Neuron (in vitro differentiated cells): ENCODE results near the gene HTR7.
"Not testable (repeated sequence)": the region's sequence is repeated elsewhere in the genome, so short reads cannot be mapped to it uniquely, and the experiment has no call there.

Experiments
- H2AFZ ChIP-seq: one replicate; pipeline ENCODE4 v1.6.1; 2013; ENCODE audit warnings: low read depth, mild to moderate bottlenecking, inconsistent platforms, low read length, moderate library complexity
- H3K27me3 ChIP-seq: one replicate; pipeline ENCODE4 v1.6.1; 2013; ENCODE audit warnings: low read length; ENCODE audit not compliant: insufficient read depth
- H3K36me3 ChIP-seq: one replicate; pipeline ENCODE4 v1.6.1; 2013; ENCODE audit warnings: low read length; ENCODE audit not compliant: insufficient read depth
- H3K4me1 ChIP-seq: one replicate; pipeline ENCODE4 v1.6.1; 2013; ENCODE audit warnings: low read length; ENCODE audit not compliant: insufficient read depth
- H3K4me3 ChIP-seq: 2 replicates; pipeline ENCODE4 v1.5.1; 2013; ENCODE audit warnings: mild to moderate bottlenecking, low read length, moderate library complexity
- H3K9me3 ChIP-seq: one replicate; pipeline ENCODE4 v1.6.1; 2013; ENCODE audit warnings: low read length

Gene HTR7

GRCh38 chr10:90857635-90858460 lies at the start of gene HTR7:
TSS of gene HTR7 (minus strand) at chr10:90858039. CDS start at chr10:90857671, 368 bp downstream.
- Histone ChIP-seq H2AFZ (peak within 1 kb of the TSS; percentile 60), H3K4me1 (no peaks in the 10 kb centered on the region)

GRCh38 chr10:90906596-90906995 lies 48.8 kb upstream of the HTR7 start:
- Histone ChIP-seq H3K4me1 (no peaks in the 10 kb centered on the region), H2AFZ (no peak overlapping the region), H3K9me3 (peaks cover 3% of the 10 kb centered on the region), H3K4me3 (no peak overlapping the region), H3K27me3 (no peaks in the 10 kb centered on the region), H3K36me3 (peaks cover 20% of the 10 kb centered on the region)

More at GRCh38 chr10:90857635-90858460, at the start of gene HTR7:
- Histone ChIP-seq H3K27me3 (peaks cover 65% of the 10 kb centered on the region), H3K9me3 (no peaks in the 10 kb centered on the region), H3K36me3 (no peaks in the 10 kb centered on the region), H3K4me3 (peak within 1 kb of the TSS; percentile 46)

- H3K4me3 ChIP-seq = no peak overlapping the region
- peaks cover 3% of the 10 kb centered on the region for H3K9me3 ChIP-seq
- H3K27me3 ChIP-seq = no peaks in the 10 kb centered on the region
- H3K4me1 ChIP-seq = no peaks in the 10 kb centered on the region
- H2AFZ ChIP-seq = no peak overlapping the region
- H3K36me3 ChIP-seq = peaks cover 21% of the 10 kb centered on the region
These were observed 48.1 kb upstream of the HTR7 start for GRCh38 chr10:90905925-90906324.

- not testable (repeated sequence) for H3K27me3 ChIP-seq, H3K9me3 ChIP-seq, H3K4me3 ChIP-seq, H2AFZ ChIP-seq, H3K4me1 ChIP-seq
- peaks cover 62% of the 10 kb centered on the region for H3K36me3 ChIP-seq
These were observed 39.1 kb upstream of the HTR7 start for GRCh38 chr10:90896916-90897315.

GRCh38 chr10:90893190-90893589 lies 35.4 kb upstream of the HTR7 start:
- no peak overlapping the region for H2AFZ ChIP-seq
- peaks cover 79% of the 10 kb centered on the region for H3K36me3 ChIP-seq
- no peaks in the 10 kb centered on the region for H3K9me3 ChIP-seq
- peaks cover 6% of the 10 kb centered on the region for H3K4me1 ChIP-seq
- H3K4me3 ChIP-seq = no peak overlapping the region
- no peaks in the 10 kb centered on the region for H3K27me3 ChIP-seq

GRCh38 chr10:90890347-90890746 lies 32.5 kb upstream of the HTR7 start:
- H3K27me3 ChIP-seq = no peaks in the 10 kb centered on the region
- H3K4me1 ChIP-seq = peaks cover 6% of the 10 kb centered on the region
- H3K4me3 ChIP-seq = no peak overlapping the region
- H2AFZ ChIP-seq = no peak overlapping the region
- peaks cover 86% of the 10 kb centered on the region for H3K36me3 ChIP-seq
- no peaks in the 10 kb centered on the region for H3K9me3 ChIP-seq

- Histone ChIP-seq H3K4me3 (no peak overlapping the region), H3K9me3 (no peaks in the 10 kb centered on the region), H3K36me3 (peaks cover 88% of the 10 kb centered on the region), H3K27me3 (no peaks in the 10 kb centered on the region), H2AFZ (no peak overlapping the region), H3K4me1 (peaks cover 6% of the 10 kb centered on the region)
These were observed 31.8 kb upstream of the HTR7 start for GRCh38 chr10:90889636-90890035.

GRCh38 chr10:90888387-90888786 lies 30.5 kb upstream of the HTR7 start:
- Histone ChIP-seq H3K4me3 (no peak overlapping the region), H2AFZ (no peak overlapping the region), H3K27me3 (no peaks in the 10 kb centered on the region), H3K9me3 (no peaks in the 10 kb centered on the region), H3K4me1 (peaks cover 5% of the 10 kb centered on the region), H3K36me3 (peaks cover 93% of the 10 kb centered on the region)

- H3K4me1 ChIP-seq = no peaks in the 10 kb centered on the region
- no peak overlapping the region for H3K4me3 ChIP-seq
- H3K27me3 ChIP-seq = no peaks in the 10 kb centered on the region
- H2AFZ ChIP-seq = no peak overlapping the region
- peaks cover 88% of the 10 kb centered on the region for H3K36me3 ChIP-seq
- H3K9me3 ChIP-seq = no peaks in the 10 kb centered on the region
These were observed 29.7 kb upstream of the HTR7 start for GRCh38 chr10:90887555-90887954.

- H3K9me3 ChIP-seq = no peaks in the 10 kb centered on the region
- no peak overlapping the region for H3K4me3 ChIP-seq
- no peaks in the 10 kb centered on the region for H3K4me1 ChIP-seq
- H3K27me3 ChIP-seq = no peaks in the 10 kb centered on the region
- H2AFZ ChIP-seq = no peak overlapping the region
- peaks cover 82% of the 10 kb centered on the region for H3K36me3 ChIP-seq
These were observed 27.3 kb upstream of the HTR7 start for GRCh38 chr10:90885176-90885575.

- Histone ChIP-seq H3K36me3 (peaks cover 80% of the 10 kb centered on the region), H3K9me3 (no peaks in the 10 kb centered on the region)
These were observed 26.6 kb upstream of the HTR7 start for GRCh38 chr10:90884431-90884830.

GRCh38 chr10:90880059-90880719 lies 22.4 kb upstream of the HTR7 start:
- H3K4me1 ChIP-seq, H2AFZ ChIP-seq, H3K4me3 ChIP-seq, H3K9me3 ChIP-seq, H3K27me3 ChIP-seq: not testable (repeated sequence)
- peaks cover 74% of the 10 kb centered on the region for H3K36me3 ChIP-seq

More at GRCh38 chr10:90884431-90884830, 26.6 kb upstream of the HTR7 start:
- H3K4me1 ChIP-seq = no peaks in the 10 kb centered on the region
- H2AFZ ChIP-seq = no peak overlapping the region
- no peaks in the 10 kb centered on the region for H3K27me3 ChIP-seq
- H3K4me3 ChIP-seq = no peak overlapping the region

GRCh38 chr10:90879062-90879461 lies 21.2 kb upstream of the HTR7 start:
- H2AFZ ChIP-seq = no peak overlapping the region
- peaks cover 63% of the 10 kb centered on the region for H3K36me3 ChIP-seq

More at GRCh38 chr10:90879062-90879461, 21.2 kb upstream of the HTR7 start:
- H3K4me3 ChIP-seq = no peak overlapping the region
- H3K9me3 ChIP-seq = no peaks in the 10 kb centered on the region
- H3K4me1 ChIP-seq = no peaks in the 10 kb centered on the region
- H3K27me3 ChIP-seq = no peaks in the 10 kb centered on the region
